GM20000 (cell line): ENCODE results near the gene MAPK1IP1L.
"Not testable (repeated sequence)": the region's sequence is repeated elsewhere in the genome, so short reads cannot be mapped to it uniquely, and the experiment has no call there.

Experiments
- DNase-seq: peaks from one replicate; pipeline ENCODE4 v3.0.0; 2012; ENCODE audit warnings: low spot score
- TF ChIP-seq, protein P1 (sequence below): IDR thresholded peaks from 2 replicates; pipeline ENCODE4 v1.5.1; 2012; ENCODE audit warnings: mild to moderate bottlenecking, control low read depth; ENCODE audit errors: extremely low read depth, missing control alignments

Gene MAPK1IP1L

DNA sequence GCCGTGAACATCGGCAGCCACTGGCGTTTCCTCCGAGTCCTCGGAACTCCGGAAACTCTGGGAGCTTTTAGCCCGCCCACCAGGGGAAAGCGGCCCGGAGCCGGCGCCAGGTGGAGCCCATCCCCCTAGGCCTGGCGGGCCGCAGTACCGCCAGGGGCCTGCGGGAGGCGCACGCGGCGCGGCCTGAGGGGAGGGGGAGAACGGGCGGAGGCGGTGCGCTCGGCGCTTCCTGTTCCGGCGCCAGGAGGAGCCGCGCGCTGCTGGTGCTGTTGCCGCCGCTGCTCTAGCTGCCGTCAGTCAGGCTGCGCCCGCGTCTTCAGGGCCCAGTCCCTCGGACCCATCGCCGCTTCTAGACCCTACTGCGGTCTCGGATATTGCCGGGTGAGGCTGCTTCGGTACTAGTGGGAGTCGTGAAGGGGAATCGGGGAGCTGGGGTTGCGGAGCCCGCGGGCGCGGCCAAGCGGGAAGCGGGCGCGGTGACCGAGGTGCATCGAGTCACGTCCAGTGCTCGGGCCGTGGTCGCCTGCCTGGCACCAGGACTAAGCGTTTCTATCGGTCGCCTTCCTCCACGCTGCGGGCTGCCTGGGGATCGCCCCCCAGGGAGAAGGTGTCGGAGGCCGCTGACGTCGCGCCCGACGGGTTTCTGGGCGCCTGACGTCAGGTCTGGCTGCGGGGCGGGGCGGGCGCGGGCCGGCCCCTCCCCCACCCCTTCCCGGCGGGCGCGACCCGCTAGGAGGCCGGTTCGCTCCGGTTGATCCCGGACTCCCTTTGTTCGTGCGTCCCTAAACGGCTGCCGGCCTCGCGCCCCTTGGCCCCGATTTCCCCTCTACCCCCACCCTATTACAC, at the start of gene MAPK1IP1L:
Gene MAPK1IP1L (plus strand): TSS at position 225 of the 846 bp plus-strand sequence. CDS start 10,037 bp downstream, outside the sequence.
- TF ChIP-seq, protein P1, sequence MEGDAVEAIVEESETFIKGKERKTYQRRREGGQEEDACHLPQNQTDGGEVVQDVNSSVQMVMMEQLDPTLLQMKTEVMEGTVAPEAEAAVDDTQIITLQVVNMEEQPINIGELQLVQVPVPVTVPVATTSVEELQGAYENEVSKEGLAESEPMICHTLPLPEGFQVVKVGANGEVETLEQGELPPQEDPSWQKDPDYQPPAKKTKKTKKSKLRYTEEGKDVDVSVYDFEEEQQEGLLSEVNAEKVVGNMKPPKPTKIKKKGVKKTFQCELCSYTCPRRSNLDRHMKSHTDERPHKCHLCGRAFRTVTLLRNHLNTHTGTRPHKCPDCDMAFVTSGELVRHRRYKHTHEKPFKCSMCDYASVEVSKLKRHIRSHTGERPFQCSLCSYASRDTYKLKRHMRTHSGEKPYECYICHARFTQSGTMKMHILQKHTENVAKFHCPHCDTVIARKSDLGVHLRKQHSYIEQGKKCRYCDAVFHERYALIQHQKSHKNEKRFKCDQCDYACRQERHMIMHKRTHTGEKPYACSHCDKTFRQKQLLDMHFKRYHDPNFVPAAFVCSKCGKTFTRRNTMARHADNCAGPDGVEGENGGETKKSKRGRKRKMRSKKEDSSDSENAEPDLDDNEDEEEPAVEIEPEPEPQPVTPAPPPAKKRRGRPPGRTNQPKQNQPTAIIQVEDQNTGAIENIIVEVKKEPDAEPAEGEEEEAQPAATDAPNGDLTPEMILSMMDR: peak; percentile 96
- peak; percentile 97 for DNase-seq

DNA sequence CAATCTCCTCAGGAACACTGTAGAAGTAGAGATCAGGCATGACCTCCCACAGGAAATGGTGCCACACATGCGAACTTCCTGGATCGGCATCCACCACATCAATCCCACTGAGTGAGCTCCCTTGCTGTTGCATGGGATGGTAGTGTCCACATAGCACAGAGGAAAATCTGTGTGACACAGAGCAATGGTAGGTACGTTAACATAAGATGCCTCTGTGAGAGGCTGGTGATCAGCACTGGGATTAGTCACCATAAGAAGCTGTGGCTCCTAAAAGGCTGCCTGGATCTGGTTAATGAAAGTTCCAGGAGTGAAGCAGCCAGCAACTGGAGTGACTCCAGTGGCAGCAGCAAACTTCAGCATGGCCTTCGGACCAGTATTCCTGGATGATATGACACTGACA, 46.4 kb upstream of the MAPK1IP1L start:
- DNase-seq: no peak
- TF ChIP-seq, protein P1: no peak

DNA sequence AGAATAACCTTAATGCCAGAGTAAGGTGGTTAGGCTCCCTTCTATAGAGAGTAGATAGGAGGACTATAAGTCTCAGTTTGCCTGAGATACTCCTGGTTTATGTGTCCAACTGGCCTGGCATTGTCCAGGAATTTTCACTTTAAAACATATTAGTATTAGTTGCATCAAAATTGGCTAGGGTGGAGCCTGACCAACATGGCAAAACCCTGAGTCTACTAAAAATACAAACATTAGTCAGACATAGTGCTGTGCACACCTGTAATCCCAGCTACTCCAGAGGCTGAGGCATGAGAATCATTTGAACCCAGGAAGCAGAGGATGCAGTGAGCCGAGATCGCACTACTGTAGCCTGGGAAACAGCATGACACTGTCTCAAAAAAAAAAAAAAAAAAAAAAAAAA, 36.4 kb upstream of the MAPK1IP1L start:
- no peak for DNase-seq
- TF ChIP-seq, protein P1: no peak

DNA sequence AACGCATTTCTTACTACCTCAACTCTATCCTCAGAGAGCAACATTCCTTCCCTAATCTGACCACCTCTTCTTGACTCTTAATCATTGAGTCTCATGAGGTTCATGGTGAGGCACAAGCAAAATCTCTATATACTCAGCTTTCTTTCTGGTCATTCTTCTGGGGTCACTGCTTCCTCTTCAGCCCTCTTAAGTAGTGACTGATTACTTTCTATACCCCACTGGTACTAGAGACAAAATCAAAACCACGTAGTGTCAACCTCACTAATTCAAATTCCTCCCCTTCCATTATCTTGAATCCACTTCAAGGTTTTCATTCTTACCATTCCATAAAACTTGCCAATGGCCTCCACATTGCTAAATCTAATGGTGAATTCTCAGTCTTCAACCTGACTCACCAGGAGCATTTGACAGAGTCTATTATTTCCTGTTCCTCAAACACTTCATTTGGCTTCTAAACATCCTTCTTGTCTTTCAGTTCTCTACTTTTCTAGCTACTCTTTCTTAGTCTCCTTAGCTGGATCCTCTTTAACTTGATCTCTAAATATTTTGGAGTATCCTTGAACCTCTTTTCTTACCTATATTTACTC, 31.4 kb upstream of the MAPK1IP1L start:
- DNase-seq: no peak
- TF ChIP-seq, protein P1: no peak

DNA sequence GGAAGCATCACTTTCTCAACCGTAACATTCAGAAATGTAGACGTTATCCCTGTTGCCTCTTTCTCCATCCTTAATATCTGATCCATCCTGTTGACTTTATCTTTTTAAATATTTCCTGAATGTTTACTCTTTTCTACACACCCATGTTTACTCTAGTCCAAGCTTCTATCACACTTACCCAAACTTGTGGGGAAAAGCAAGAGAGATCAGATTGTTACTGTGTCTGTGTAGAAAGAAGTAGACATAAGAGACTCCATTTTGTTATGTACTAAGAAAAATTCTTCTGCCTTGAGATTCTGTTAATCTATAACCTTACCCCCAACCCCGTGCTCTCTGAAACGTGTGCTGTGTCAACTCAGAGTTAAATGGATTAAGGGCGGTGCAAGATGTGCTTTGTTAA, 27.1 kb upstream of the MAPK1IP1L start:
- not testable (repeated sequence) for DNase-seq

DNA sequence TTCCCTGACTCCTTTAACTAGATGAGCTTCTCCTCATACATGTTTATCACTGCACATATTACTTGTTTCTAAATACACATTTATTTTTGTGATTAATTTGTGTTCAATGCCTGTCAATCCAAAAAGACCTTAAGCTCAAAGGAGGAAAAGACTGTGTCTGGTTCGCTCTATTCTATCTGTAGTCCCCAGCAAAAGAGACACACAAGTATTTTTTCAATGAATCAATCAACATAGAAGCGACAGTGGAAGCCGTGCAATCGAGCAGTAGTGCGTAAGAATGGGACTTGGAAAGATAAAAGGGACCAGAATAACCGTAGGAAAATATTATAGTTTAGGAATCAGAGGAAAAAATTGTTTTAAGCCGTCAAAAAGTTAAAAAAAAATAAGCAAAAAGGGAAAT, 25.5 kb upstream of the MAPK1IP1L start:
- no peak for DNase-seq
- TF ChIP-seq, protein P1: no peak

DNA sequence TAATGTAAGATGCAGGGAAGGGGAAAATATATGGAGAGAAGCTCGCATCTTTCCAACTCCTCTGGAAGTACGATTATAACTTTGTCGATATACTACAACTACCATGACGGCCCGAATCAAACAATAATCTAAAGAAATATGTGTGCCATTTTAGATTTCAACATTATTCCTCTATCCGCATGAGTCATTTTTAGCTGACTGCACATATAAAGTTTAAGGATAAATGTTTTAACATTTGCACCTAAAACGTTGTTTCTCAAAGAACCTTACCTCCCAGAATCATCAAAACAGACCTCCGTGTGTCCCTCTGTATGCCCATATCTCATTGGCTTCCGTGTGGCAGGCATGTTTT, 25.0 kb upstream of the MAPK1IP1L start:
- TF ChIP-seq, protein P1: no peak
- no peak for DNase-seq
